GM19035 (cell line): ENCODE data around the gene SORBS2.

Experiments used
- ATAC-seq: cut with Tn5 transposase; IDR thresholded peaks from one replicate; pipeline ENCODE4 v1.9.1; 2021; ENCODE audit not compliant: unreplicated experiment

SORBS2 gene

DNA sequence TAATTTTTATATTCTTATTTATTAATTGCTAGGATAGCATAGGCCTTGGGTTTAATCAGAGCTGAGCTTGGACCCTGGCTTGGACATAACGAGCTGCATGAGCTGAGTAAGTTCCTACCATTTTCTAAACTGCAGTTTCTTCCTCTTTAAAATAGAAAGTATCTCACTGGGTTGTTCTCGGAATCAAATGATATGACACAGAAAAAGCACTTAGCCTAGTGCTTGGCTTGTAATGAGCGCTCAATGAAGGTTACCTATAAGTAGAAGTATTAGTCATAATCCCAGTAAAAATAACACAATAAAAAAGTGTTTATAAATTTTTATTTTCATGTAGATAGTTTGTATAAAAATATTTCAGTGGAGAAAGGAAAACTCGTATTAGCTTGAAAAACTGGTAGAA lies 163.4 kb downstream of the SORBS2 start:
- ATAC-seq: no peak

DNA sequence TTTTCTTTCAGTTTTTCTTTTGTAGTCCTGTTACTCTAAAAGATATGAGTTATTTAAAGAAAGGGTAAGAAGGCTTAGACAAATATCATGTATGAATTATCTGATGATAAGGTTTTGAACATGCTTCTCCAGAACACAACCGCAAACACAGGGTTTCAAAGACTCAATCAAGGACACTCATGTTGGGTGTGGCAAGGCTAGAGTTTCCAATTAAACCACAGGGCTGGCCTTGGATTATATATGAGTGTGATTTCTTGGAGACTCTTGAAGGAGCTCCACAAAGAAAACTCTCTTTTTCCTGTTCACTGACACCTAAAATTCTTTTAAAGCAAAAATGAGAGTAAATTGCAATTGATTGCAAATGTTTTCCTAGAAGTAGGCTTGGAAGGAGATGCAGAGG lies 166.6 kb downstream of the SORBS2 start:
- ATAC-seq: no peak

DNA sequence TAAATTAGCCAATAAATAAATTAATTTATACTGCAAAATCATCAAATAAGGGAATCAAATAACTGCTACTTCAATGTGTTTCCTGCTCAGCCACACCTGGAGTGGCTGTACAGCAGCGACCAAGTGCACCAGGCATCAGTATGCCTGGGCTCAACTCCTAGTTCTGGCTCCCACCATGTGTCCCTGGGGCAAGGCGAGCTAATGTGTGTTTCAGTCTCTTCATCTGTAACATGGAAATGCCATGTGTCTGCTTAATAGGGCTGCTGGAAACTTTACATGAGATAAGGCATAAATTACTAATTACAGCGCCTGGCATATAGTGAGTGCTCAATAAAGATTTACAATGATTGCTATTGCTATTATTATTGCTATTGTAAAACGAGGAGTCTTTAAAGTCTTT lies 167.6 kb downstream of the SORBS2 start:
- ATAC-seq: no peak

DNA sequence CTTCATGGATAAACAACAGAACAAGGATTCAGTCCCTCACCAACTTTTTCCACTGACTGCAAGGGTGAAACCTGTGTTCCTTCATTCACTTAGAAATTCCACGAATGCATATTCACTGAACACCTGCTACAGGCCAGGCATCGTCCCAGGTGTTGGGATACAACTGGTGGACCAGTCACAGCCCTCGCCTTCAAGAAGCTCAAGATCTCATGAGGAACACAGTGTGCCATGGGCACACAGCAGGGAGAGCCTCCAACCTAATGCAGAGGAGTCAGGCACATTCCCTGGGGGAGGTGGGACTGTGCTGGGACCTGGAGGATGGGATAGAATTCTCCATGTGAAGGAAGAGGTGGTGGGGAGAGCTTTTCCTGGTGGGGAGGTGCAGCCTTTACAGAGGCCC lies 169.1 kb downstream of the SORBS2 start:
- no peak for ATAC-seq

DNA sequence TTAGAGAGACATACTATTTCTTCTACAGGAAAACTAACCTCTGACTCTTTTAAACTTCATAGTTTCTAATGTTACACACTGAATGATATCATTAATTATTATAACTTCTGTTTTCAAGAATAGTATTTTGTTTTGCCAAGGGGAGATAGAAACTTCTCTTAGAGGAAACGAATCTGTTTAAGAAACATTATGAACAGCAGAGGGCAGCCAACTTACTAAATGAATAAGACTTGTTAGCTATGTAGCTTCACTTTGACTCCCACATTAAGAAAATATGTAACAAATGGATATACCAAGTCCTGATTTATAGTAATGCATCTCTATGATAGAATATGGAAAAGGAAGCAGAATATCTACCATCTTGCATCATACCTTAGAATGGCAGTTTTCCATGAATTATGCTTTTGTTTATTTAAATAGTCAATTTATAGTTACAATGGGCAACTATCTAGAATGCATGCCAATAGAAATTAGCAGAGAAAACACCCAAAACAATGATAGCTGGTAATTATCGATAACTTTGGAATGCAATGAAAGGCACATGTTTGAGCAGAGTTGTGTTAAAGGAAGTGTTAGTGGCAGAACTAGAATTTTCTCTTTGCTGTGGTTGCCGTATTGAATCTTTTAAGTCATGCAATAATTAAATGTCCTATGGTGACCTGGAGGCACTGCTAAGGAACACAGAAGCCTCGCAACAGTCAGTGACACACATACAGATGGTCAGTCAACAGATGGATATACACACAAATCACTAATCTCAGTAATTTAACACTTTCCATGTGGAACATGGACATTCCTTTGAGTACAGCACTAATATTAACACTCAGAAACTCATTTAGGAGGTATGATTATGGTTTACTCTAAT lies 171.0 kb downstream of the SORBS2 start:
- ATAC-seq: no peak

DNA sequence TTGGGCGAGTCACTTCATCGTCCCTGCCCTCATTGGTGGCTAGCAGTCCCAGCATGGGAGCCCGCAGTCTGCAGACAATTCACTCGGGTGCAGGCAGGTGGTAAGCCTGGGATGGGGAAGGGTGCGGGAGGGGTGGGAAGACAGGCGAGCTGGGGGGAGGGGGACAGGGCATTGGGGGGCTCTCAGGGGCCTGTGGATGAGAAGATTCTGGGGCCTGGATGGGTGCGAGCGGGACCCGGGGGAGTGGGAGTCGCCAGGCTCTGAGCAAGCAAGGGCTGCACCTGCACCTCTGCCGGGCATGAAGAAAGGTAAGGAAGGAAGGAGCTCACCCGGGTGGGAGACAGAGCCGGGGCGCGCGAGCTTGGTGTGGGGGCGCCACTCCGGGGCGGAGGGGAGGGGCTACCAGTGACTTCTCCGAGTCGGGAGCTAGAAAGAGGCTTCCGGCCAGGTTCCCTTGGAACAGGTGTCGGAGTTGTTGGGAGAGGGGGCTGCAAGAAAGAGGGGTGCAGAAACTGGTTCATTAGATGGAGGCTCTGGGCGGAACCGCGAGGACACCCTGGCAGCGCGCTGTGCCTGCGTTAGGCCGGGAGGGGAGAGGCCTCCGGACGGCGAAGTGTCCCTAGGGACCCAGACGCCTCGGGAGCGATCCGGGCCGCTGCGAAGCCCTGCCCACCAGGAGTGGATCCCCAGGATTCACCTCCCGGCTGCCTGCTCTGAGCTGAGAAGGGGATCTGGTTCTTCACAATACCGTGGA lies 173.3 kb downstream of the SORBS2 start:
- no peak for ATAC-seq

DNA sequence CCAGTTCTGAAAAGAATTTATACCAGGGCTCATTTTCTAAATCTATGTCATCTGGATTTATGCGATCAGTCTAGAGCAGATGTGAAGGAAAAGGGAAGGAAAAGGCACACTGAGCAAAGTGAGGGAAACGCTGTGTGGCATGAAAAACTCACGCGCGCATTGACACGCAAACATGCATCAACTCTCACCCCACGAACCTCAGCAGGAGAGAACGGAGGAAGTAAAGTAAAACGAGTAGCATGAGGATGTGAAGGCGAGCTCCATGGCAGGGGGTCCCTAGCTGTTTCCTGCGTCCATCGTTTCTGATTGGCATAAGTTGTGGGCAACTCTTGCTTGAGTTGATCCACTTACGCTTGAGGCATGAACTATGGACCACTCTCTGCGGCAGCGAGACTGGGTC lies 173.9 kb downstream of the SORBS2 start:
- ATAC-seq: no peak

DNA sequence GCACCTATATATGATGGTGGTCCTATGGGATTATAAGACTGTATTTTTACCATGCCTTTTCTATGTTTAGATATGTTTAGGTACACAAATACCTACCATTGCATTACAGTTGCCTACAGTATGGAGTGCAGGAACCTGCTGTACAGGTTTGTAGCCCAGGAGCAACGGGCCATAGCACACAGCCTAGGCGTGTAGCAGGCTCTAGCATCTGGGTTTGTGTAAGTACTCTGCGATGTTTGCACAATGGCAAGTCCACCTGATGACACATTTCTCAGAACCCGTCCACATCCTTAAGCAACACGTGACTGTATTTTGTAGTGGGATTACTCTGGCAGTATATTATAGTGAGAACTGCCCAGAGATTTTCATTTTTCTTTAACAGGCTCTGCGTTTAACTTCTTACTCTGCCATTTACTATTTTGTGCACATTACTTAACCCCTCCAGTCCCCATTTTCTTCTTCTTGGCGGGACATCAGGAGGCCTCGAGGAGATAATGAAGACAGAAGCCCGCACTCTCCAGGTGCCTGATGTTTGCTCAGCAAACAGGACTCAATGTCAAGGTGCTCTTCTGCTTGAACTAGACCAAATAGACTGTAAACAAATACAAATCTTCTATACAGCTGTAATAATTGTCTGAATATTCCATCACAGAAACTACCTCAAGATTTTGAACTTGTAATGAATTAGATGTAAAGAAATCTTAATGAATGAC lies 174.7 kb downstream of the SORBS2 start:
- ATAC-seq: no peak

DNA sequence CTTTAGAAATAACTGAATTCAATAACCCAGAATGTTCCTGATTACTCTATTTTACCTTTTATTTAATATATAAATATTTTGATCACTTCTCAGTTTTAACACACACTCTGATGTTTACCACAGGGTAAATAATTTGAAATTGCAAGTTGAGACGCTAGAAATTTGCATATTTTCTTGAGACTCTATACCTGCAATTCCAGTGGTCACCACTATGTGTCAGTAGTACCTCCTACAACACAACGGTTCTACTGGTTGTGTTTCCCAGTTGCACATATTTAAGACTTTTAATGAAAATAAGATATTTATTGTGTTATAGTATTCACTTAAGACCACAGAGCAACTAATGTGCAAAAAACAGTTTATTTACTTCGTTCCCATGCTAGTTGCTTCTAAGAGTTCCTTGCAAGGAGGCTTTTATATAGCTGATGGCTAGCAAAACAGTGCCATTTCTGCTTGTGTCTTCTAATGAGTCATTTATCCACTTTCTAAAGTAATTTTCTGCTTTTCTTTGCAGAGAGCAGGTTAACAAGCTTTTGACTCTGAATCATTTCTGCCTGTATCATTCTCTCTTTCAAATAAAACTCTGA lies 177.8 kb downstream of the SORBS2 start:
- ATAC-seq: no peak

DNA sequence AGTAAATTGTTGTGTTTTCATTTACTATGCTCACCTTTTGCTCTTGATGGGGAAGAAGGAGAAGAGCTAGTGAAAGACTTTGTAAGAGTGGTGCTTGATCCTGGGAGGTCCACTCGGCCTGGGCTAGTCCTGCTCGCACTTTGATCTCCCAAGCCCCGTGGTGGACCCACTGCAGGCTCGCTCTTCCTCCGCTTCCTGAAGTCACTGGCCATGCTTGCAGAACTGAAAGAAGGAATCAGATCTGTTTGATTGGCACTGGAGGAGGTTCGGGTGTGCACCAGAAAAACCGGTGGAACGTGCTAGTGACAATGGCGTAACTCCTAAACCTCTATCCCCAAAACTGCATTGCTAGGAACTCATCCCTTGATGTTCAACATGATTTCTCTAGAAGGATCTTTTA lies 185.2 kb downstream of the SORBS2 start:
- no peak for ATAC-seq

DNA sequence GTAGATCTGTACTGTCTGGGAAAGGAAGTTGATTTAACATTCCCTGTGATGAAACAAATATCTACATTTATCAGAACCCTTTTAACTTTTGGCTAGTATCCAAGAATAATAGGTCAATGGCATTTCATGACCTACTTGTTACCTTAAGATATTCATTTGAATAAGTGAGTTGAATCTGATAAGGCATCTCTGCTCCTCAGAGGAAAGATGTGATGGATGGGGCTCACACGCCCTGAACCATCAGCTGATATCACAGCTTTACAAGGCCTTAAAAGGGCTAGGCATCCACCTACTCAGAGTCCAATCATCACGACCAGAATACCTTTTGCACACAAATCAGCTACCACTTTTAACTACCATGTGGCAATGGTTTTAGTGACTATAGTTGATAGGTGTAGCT lies 186.5 kb downstream of the SORBS2 start:
- no peak for ATAC-seq

DNA sequence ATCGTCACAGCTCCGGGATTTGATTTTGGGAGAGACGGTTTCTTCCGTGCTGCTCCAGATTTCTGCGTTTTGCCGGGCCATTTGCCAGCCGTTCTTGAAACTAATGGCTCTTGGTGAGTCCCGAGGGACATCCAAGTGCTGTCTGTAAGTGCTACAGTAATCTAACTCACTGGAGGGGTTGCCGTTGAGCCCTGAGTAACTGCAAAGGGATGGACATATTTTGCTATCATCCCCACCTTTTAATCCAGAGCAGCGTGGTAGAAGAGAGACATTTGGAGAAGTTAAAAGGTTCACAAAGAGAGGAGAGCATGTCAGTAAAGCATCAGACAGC lies 187.8 kb downstream of the SORBS2 start:
- no peak for ATAC-seq

DNA sequence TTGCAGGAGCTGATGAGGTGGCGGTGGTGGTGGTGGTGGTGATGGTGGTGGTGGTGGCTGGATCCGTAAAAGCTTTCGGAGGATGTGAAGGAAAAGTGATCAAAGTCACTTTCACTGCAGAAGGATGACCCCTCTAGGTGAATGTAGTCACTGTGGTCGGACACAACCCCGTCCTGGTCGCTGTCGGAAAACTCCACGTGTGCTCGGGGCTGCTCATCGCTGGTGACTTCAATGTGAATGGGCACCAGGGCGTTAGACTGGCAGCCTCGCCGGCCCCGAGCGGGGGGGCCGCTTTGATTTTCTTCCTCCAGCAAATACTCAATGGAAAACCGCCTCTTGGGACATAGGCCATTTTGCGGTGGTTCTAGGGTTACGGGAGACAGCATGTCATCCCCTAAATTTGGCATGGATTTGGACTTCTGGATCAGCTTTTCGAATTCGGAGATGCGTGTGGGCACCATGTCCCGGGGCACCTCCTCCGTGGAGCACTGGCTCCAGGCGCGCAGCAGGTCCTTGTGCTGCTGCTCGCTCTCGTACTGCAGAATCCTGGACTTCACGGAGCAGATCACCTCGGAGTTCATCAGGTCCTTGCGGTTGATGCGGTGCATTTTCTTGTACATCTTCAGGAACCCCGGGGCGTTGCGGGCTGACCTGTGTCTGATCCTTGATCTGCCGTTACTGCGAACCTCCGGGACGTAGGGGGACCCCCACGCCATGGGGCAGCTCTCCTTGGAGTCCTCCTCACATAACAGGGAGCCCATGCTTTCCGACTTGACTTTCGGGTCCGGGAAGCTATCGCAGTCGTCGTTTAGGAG lies 188.3 kb downstream of the SORBS2 start:
- ATAC-seq: no peak

DNA sequence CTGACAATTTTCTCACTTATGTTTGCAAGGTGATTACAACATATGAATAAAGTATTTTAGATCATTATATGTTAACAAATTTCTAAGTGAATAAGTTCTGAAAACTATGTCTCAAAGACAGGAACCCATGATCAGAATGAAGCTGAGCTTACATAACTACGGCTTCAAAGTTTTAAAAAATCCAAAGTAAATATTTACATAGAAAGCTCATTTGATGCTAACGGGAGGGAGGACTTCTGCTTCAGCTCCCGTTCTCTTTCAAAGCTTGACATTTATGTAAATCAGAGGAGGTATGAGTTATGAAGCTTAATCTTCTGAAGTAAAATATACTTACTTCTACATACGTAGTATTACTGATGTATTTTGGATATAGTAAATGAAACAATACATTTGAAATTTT lies 203.8 kb downstream of the SORBS2 start:
- no peak for ATAC-seq

DNA sequence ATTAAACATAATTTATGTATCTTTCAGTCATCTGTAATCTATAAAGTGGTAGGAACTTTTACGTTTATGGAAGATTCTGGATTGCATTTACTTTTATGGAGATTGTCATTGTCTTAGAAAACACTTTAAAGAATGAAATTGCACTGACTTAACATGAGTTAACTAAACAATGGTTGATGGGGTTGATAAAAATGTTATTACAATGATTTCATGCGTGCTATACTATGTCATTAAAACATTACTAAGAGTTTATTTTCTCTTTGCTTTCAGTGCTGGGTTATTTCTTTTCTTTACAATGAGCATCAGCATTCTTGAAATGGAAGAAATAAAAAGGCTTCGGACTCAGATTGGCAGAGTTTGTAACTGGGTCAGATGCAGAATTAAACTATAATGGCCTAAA lies 209.6 kb downstream of the SORBS2 start:
- ATAC-seq: no peak

DNA sequence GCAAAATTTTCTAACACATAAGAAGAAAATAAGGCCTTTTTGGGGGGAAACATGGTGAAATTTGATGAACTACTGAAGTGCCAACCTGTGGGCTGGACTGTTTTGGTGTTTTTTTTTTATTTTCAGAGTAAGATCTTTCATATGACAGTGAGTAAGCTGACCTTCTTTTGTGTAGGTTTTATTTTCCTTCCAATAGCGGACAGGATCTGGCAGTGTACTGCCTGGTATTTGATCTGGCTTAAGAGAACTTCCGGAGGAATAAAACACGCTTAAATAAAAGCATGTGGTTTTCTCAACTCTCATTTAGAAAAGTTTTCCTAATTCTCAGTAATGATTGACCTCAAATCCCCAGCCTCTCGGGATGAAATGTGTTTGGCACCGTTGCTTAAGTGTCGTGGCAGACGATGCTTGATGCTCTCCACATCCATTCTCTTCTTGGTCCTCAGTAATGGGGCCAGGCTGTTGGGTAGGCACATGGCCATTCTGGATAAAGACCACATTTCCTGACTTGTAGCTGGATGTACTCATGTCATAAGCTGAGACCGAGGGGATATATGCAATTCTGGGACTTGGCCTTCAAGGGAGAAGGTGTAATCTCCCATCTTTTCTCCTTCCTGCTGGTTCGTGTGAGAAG lies 211.1 kb downstream of the SORBS2 start:
- no peak for ATAC-seq

DNA sequence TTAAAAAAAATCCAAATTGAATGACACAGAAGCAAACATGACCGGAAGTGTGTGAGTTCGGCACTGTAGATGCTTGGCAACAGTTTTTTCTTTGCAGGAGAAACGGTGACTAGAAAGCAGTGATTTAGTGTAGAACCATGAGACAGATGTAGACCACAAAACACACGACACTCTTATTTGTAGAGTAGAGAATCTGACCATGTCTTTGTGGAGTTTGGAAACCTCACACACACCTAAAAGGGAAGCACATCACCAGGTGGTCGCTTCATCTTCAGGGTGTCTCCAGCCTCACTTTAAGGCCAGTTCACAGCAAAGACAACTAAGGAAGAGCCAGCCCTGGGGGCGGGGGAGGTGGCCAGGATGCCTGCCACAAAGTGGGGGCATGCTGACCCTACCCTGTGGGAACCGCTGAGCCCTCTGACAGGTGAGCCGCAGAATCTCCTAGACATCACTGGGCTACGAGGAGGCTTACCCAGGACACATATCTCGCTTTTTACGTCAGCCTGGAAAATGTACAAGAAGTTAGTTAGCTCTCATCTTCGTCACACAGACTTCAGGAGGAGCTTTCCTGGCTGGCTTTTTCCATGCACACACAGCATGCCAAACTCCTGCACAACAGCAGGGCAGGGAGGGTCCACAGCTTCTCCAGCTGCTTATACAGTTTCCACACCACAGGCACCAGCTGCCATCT lies 212.3 kb downstream of the SORBS2 start:
- no peak for ATAC-seq

DNA sequence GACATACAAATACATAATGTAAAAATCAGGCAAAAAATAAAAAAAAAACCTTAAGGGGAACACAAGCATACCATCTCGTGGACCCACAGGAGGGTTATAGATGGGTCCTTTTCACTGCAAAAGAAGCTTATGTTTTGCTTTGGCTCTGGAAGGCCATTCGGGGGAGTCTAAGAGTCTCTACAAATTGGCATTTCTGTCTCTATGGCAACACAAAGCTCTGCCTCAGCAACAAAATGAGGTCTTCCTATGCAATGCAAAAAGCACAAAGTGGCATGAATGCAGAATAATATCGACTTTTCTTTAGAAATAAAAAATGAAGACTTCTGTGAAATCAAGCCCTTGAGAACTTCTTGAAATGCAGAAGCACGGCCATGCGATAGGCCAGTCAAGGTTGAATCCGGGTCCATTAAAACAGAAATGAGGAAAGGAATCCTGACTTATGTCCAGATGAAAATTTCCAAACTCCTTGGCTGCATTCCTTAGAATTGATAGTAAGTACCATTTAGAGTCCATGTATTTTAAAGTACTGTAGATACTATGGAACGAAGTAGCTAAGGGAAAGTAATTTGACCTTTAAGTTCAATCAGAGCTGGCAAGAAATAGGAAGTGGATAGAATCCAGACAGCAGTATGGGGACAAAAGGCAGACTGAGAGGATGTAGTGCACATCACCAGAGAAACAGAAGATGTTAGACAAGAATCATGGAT lies 213.0 kb downstream of the SORBS2 start:
- ATAC-seq: no peak
